ENCODE data around the gene ARMC3.

The ARMC3 gene

DNA sequence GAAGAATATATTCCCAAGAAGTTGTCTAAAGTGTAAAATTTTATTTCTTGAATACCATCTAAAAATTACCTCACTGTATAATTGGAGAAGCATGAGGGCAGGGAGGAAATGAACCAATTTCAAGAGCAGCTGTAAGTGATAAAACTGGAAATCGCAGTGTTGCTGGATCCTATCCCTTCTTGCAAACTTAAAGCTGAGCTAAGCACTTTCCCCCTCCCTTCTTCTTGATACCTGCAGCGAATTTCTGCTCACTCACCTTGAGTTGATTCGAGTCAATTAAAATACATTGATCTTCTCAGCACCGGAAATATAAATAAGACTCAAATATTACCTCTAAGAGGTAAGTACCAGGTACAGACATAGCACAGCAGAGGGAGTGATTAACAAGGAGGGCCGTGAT lies 65.5 kb downstream of the ARMC3 start:
- no peak for DNase-seq (ENCODE audit: low read depth)

- no peak for DNase-seq (ENCODE audit: low read depth)
These were observed 69.2 kb downstream of the ARMC3 start for GRCh38 chr10:22997096-22997495.

GRCh38 chr10:22998091-22998490 lies 70.2 kb downstream of the ARMC3 start:
- no peak for DNase-seq (ENCODE audit: low read depth)

DNA sequence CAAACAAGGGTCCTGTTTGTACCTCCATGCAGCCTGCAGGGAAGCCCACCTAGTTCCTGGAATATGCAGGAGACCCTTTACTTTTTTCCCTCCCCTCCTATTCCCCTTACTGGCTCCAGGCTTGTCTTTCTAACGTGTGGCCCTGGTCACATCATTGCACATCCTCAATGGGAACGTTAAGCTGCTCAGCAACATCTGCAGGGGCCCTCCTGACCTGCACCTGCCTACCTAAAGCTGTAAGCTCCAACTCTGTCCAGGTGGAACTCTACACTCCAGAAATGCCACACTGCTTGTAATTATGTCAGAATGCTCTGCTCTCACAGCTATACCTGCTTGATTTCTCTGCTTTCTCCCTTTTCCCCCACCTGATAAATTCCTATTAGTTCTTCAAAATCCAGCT lies 72.1 kb downstream of the ARMC3 start:
- no peak for DNase-seq (ENCODE audit: low read depth)

DNA sequence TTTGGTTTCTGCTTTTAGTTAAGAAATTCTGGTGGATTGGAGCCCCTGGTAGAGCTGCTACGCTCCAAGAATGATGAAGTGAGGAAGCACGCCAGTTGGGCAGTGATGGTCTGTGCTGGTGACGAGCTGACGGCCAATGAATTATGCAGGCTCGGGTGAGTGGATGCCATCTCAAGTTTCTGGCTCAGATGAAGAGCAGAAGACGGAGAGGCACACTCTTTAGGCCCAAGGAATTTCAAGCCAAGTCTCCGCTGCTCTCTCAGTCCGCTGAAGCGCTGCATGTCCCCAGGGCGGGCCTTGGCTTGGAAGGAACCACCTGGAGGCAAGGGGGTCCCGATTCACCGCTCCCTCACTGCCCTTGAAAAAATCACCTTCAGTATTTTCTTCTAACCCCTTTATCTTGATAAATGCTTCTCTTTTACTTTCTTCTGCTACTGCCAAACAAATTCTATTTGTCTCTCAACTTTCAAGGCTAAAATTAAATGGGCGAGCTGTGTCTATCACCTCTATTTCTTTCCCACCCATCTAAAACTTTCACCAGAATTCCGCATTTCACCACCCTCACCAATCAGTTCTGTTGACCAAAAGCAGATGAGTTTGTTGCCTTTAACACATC lies 74.2 kb downstream of the ARMC3 start:
- no peak for DNase-seq (ENCODE audit: low read depth)

GRCh38 chr10:23005150-23005549 lies 77.3 kb downstream of the ARMC3 start:
- no peak for DNase-seq (ENCODE audit: low read depth)

DNA sequence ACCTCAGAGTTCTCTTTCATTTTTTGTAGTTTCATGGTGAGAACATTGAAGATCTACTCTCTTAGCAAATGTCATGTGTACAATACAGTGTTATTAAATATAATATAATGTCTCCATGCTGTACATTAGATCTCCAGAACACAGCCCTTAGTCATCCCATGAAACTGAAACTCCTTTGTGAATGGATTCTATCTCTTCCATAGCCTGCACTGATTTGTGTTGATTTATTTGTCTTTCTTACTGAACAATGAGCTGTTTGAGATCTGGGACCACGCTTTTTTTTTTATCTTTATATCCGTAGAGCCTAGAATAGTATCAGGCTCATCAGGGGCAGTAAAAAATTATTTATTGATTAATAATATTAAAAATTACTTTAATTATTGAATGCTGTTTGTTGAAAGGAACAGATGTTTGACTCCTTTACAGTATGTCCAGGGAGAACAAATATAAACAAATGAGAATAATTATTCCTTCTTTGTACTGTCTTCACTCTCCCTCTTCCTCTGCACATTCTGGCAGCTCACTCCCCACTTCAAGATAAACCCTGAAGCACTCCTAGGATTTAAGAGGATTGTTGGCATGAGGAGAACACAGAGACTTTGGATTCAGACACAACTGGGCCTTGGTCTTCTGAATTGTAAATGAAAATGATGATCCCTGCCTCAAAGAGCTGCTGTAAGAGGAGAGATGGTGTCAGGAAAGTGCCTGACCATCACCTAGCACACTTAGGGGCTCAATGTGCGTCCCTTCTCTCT lies 85.9 kb downstream of the ARMC3 start:
- no peak for DNase-seq (ENCODE audit: low read depth)

DNA sequence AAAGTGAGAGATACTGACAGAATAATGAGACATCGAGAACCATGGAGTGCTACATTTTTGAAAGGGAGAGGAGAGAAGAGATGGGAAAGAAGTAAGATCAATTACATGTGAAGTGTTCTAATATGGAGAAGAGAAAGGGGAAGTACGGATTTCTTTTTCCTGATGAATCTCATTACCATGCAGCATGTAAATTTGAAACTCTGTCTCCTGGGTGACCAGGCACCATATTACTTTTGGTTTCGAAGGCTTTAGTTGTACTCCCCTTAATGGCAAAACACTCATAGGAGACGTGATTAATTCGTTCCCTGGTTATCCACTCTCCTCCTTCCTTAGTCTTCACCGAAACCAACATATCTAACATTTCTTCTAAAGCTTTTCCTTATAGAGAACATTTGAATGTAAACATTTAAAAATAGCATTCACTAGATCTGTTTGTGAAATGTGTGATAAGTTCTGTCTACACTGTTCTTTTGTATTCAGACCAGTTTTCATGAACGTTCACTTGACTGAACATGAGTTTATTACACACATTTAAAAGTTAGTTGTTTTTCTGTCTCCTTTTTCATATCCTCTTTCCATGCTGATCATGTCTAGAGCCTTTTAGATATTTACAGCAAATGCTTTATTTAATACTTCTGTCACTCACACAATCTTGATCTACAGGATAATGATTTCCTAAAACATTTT lies 87.3 kb downstream of the ARMC3 start:
- DNase-seq (ENCODE audit: low read depth): no peak

DNA sequence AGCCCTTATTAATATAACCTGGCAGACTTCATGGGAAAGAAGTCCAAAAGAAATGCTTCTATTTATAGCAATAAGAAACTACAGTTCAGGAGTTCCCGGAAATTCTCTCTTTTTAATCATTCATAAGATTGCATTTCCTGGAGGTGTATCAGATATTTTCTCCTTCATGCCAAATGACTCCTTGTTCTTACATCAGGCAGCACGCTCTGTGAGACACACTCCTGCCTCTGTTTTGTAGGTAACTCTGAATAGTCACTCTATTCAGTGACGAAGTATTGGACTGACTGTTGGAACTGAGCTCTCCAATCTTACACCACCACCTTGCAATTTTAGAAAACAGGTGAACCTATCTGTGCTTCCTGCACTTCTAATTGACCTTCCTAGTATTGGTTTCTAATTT lies 88.8 kb downstream of the ARMC3 start:
- no peak for DNase-seq (ENCODE audit: low read depth)

DNA sequence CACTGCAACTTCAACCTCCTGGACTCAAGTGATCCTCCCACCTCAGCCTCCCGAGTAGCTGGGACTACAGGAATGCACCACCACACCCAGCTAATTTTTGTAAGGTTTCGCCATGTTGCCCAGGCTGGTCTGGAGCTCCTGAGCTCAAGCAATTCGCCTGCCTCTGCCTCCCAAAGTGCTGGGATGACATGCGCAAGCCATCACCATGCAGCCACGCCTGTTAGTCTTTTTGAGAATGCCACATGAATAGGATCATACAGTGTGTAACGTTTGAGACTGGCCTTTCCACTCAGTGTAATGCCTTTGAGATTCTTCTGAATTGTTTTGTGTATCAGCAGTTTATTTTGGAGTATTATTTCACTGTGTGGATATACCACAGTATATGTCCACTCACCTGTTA lies 91.8 kb downstream of the ARMC3 start:
- DNase-seq (ENCODE audit: low read depth): no peak

DNA sequence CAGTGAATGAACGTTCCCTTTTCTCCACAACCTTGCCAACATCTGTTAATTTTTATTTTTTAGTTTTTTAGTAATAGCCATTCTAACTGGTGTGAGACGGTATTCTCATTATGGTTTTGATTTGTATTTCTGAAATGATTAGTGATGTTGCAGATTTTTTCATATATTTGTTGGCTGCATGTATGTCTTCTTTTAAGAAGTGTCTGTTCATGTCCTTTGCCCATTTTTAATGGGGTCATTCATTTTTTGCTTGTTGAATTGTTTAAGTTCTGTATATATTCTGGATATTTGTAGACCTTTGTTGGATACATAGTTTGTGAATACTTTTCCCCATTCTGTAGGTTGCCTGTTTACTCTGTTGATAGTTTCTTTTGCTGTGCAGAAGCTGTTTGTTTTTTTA lies 93.6 kb downstream of the ARMC3 start:
- DNase-seq (ENCODE audit: low read depth): no peak

DNA sequence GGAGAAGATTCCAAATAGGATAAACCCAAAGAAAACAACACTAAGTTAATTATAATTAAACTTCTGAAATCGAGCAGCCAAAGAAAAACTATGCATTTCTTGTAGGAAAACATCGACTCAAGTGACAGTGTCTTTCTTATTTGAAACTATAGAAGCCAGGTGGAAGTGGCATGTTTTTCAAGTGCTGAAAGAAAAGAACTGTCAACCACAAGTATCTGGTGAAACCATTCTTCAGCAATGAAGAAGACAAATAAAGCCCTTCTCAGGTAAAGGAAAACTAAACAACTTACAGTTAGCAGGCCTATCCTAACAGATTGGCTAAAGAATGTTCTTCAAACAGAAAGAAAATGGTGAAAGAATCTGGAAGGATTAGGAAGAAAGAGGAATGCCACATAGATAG lies 96.1 kb downstream of the ARMC3 start:
- DNase-seq (ENCODE audit: low read depth): no peak

- DNase-seq (ENCODE audit: low read depth): no peak
These were observed 103.5 kb downstream of the ARMC3 start for GRCh38 chr10:23031318-23031717.

DNA sequence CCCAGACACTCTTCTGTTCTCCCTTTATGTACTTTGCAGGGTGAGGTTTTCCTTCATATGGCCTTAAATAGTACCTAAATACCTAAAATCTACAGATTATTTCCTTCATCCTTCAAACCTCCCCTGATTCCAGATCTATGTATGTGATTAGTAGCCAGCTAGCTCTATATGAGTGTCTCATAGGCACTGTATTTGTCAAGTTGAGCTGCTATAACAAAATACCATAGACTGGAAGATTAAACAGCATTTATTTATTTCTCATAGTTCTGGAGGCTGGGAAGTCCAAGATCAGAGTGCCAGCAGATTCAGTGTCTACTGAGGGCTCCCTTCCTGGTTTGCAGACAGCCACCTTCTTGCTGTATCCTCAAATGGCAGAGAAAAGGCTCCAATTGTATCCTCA lies 106.9 kb downstream of the ARMC3 start:
- no peak for DNase-seq (ENCODE audit: low read depth)

- no peak for DNase-seq (ENCODE audit: low read depth)
These were observed 107.7 kb downstream of the ARMC3 start for GRCh38 chr10:23035569-23035968.

DNA sequence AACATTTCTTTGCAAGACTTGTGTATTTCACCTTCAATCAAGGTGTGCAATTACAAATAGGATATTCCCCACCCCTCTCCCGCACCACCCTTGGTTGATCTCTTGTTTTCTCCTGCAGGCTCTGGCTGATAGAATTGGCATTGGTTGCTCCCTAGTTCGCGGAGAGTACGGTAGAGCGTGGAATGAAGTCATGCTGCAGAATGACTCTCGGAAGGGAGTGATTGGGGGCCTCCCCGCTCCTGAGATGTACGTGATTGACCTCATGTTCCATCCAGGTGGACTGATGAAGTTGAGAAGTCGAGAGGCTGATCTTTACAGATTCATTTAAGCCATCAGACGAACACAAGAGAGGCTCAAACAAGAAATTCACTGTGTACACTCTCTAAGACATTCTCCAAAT lies 109.3 kb downstream of the ARMC3 start:
- DNase-seq (ENCODE audit: low read depth): no peak

DNA sequence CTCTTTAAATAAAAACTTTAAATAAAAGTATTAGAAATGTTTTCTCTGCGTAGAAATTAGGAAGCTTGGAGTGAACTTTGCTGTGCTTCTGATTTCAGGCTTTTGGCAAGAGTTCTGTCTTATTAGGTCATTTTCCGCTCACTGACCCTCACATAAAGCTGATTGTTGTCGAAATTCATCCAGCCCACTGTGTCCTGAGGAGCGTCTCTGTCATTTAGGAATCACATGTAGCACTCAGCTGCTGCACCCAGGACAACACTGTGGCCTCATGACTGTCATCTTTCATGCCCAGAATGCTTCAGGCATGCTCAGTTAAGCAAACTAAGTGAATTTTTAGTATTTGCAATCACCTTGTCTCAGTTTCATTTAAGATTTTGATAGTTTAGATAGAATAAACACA lies 109.7 kb downstream of the ARMC3 start:
- DNase-seq (ENCODE audit: low read depth): no peak

GRCh38 chr10:23038172-23038571 lies 110.3 kb downstream of the ARMC3 start:
- no peak for DNase-seq (ENCODE audit: low read depth)

DNA sequence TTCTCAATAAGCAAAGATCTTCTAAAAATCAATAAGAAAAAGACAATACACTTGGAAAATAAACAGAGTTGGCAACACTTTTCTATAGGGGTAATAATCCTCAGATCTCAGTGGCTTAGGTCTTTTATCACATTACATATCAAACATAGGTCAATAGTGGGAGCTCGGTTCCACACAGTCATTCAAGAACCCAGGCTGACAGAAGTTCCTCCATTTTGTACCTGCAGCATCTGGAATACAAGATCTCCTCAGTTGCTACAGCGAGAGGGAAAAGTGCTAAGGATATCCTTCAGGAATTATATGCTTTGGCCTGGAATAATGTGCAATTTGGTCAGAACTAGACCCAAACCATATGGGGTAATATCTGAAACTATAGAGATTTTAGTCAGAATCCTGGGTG lies 112.1 kb downstream of the ARMC3 start:
- no peak for DNase-seq (ENCODE audit: low read depth)

DNA sequence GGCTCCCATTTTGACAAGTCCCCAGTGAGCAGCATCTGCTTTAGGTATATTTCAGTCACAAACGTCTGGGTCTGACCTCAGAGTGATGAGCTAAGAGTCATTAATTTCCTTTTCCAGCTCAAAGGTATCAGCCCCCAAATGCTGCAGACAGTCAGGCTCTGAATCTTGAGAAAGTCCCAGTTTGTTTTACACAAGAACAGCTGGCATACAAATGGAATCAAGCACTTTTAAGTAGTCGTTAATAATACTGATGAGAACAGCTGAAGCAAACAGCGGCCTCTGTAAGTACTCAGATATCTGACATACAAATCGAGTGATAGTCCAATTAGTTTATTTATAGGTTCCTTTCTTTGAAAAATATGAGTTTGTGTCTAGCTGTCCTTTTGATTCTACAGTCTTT lies 118.2 kb downstream of the ARMC3 start:
- DNase-seq (ENCODE audit: low read depth): no peak

GRCh38 chr10:23047201-23048050 lies 119.6 kb downstream of the ARMC3 start:
- no peak for DNase-seq (ENCODE audit: low read depth)

GRCh38 chr10:23048191-23048590 lies 120.3 kb downstream of the ARMC3 start:
- DNase-seq (ENCODE audit: low read depth): no peak

DNA sequence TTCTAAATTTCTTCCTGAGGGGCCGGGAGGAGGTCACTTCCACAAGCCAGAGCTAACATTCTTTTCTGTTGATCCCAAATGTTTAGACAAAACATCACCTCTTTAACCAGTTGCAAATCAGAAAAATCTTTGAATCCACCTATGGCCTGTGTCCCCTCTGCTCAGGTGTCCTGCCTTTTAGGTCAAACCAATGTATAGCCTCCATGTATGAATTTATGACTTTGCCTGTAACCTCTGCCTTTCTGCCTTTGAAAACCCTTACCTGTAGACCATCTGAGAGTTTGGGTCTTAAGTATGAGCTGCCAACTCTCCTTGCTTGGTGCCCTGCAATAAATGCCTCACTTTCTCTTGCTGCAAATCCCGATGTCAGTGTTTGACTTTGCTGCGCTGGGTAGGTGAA lies 123.4 kb downstream of the ARMC3 start:
- DNase-seq (ENCODE audit: low read depth): no peak
